Neuronal stem cell (in vitro differentiated cells): ENCODE measurements around the gene USP24.

ENCODE experiments used
- DNase-seq: peaks from one replicate; pipeline ENCODE4 v3.0.0-alpha.2; 2013; ENCODE audit warnings: low spot score
- H2AFZ ChIP-seq: one replicate; pipeline ENCODE4 v1.6.1; 2013; ENCODE audit warnings: mild to moderate bottlenecking, low read length, inconsistent platforms
- H2AK5ac ChIP-seq: 2 replicates; pipeline ENCODE4 v1.6.1; 2013; ENCODE audit warnings: low read depth, mild to moderate bottlenecking, inconsistent platforms, low read length, moderate library complexity, mixed read lengths
- H2BK120ac ChIP-seq: 2 replicates; pipeline ENCODE4 v1.6.1; 2013; ENCODE audit warnings: low read depth, mild to moderate bottlenecking, inconsistent platforms, low read length, moderate library complexity, mixed read lengths
- H2BK12ac ChIP-seq: one replicate; pipeline ENCODE4 v1.6.1; 2013; ENCODE audit warnings: low read length, inconsistent platforms
- H2BK15ac ChIP-seq: 2 replicates; pipeline ENCODE4 v1.6.1; 2013; ENCODE audit warnings: mild to moderate bottlenecking, low read length, inconsistent platforms, mixed read lengths
- H2BK5ac ChIP-seq: one replicate; pipeline ENCODE4 v1.6.1; 2013; ENCODE audit warnings: inconsistent platforms, mild to moderate bottlenecking, low read length, moderate library complexity
- H3K14ac ChIP-seq: one replicate; pipeline ENCODE4 v1.6.1; 2013; ENCODE audit warnings: low read length, inconsistent platforms
- H3K18ac ChIP-seq: 2 replicates; pipeline ENCODE4 v1.6.1; 2013; ENCODE audit warnings: low read length, inconsistent platforms
- H3K23ac ChIP-seq: 2 replicates; pipeline ENCODE4 v1.6.1; 2013; ENCODE audit warnings: low read depth, mild to moderate bottlenecking, mixed read lengths, low read length, inconsistent platforms; ENCODE audit not compliant: poor library complexity
- H3K27ac ChIP-seq: replicated peaks from 3 replicates; pipeline ENCODE4 v1.5.1; 2013; ENCODE audit warnings: low read length, inconsistent platforms
- H3K27me3 ChIP-seq, 3 experiments: 2 replicates each; pipeline ENCODE4 v1.6.1; 2013; ENCODE audit warnings: low read length in 3 of 3, mild to moderate bottlenecking in 2 of 3, inconsistent platforms in 1 of 3, low read depth in 1 of 3, mixed read lengths in 1 of 3, moderate library complexity in 1 of 3; ENCODE audit not compliant: control insufficient read depth in 3 of 3, insufficient read depth in 3 of 3
- H3K36me3 ChIP-seq, 2 donors: replicated peaks in 1 of 2; 2 replicates each; pipeline ENCODE4 v1.6.1; 2013; ENCODE audit warnings: low read length in 2 of 2; ENCODE audit not compliant: control insufficient read depth in 2 of 2, insufficient read depth in 2 of 2
- H3K4ac ChIP-seq: 2 replicates; pipeline ENCODE4 v1.6.1; 2013; ENCODE audit warnings: inconsistent platforms, mild to moderate bottlenecking, low read length, moderate library complexity
- H3K4me1 ChIP-seq, 2 donors: 1 replicate in 1 of 2; 2 replicates in 1 of 2; pipeline ENCODE4 v1.6.1; 2013; ENCODE audit warnings: low read length in 2 of 2, low read depth in 1 of 2; ENCODE audit not compliant: control insufficient read depth in 2 of 2, insufficient read depth in 1 of 2
- H3K4me2 ChIP-seq: one replicate; pipeline ENCODE4 v1.6.1; 2013; ENCODE audit warnings: mild to moderate bottlenecking, low read length, inconsistent platforms; ENCODE audit not compliant: insufficient read depth, poor library complexity, severe bottlenecking
- H3K4me3 ChIP-seq, 2 donors: 2 replicates each; pipeline ENCODE4 v1.5.1; 2013; ENCODE audit warnings: low read length in 2 of 2, mild to moderate bottlenecking in 2 of 2, inconsistent platforms in 1 of 2, moderate library complexity in 1 of 2
- H3K79me1 ChIP-seq: one replicate; pipeline ENCODE4 v1.6.1; 2013; ENCODE audit warnings: low read depth, mild to moderate bottlenecking, inconsistent platforms, low read length, moderate library complexity
- H3K9ac ChIP-seq: one replicate; pipeline ENCODE4 v1.6.1; 2013; ENCODE audit warnings: mild to moderate bottlenecking, low read depth, low read length, inconsistent platforms; ENCODE audit not compliant: poor library complexity
- H3K9me3 ChIP-seq, 2 donors: replicated peaks in 1 of 2; 2 replicates each; pipeline versions ENCODE3 to v1.6.1; 2013; ENCODE audit warnings: low read length in 2 of 2, mild to moderate bottlenecking in 2 of 2, inconsistent platforms in 1 of 2, low read depth in 1 of 2, mixed read lengths in 1 of 2, moderate library complexity in 1 of 2; ENCODE audit not compliant: control insufficient read depth in 2 of 2, insufficient read depth in 1 of 2
- H4K8ac ChIP-seq: one replicate; pipeline ENCODE4 v1.6.1; 2013; ENCODE audit warnings: low read depth, mild to moderate bottlenecking, inconsistent platforms, low read length, moderate library complexity
- H4K91ac ChIP-seq: one replicate; pipeline ENCODE4 v1.6.1; 2013; ENCODE audit warnings: low read length, low read depth, mild to moderate bottlenecking, inconsistent platforms; ENCODE audit not compliant: poor library complexity
- WGBS, 2 donors: extraction: QIAGEN DNeasy Blood & Tissue Kit; methylation state at CpG; one replicate each; pipeline ENCODE4 v1.1.7; 2013; ENCODE audit warnings: missing lambda C conversion rate in 2 of 2, mixed read lengths in 1 of 2; ENCODE audit not compliant: insufficient read length in 2 of 2, insufficient replicate concordance in 1 of 2; ENCODE audit errors: extremely low coverage in 2 of 2; 5-methylcytosine and 5-hydroxymethylcytosine counted together

USP24 gene

GRCh38 chr1:55057270-55057955 lies 157.8 kb downstream of the USP24 start:
- no CpG with 5 or more reads among the region's 15 CpGs for WGBS, 2 donors
- peak overlapping the region; percentile 46 for H3K23ac ChIP-seq

GRCh38 chr1:55056632-55056992 lies 158.6 kb downstream of the USP24 start:
- no peaks in the 10 kb centered on the region for H3K9me3 ChIP-seq
- no peaks in the 10 kb centered on the region for H3K4me1 ChIP-seq
- H4K8ac ChIP-seq, result no peak overlapping the region
- H3K14ac ChIP-seq, result no peak overlapping the region
- H3K4me3 ChIP-seq, result no peak overlapping the region
- H2BK5ac ChIP-seq, result no peak overlapping the region
- peaks cover 0 to 10% of the 10 kb centered on the region in 2 donors for H3K36me3 ChIP-seq
- no peak overlapping the region for H2BK120ac ChIP-seq
- no peak overlapping the region for H4K91ac ChIP-seq
- no peak overlapping the region for H3K27ac ChIP-seq
- H3K4ac ChIP-seq, result no peak overlapping the region
- no peak for DNase-seq
- H3K27me3 ChIP-seq, result no peaks in the 10 kb centered on the region
- H3K79me1 ChIP-seq, result no peaks in the 10 kb centered on the region
- H3K23ac ChIP-seq, result peak overlapping the region; percentile 57
- H2BK12ac ChIP-seq, result no peak overlapping the region
- peak overlapping the region; percentile 51 for H3K18ac ChIP-seq
- no peak overlapping the region for H2BK15ac ChIP-seq
- peak overlapping the region; percentile 12 for H3K9ac ChIP-seq
- no peak overlapping the region for H2AK5ac ChIP-seq
- WGBS, 2 donors, result no CpG with 5 or more reads among the region's 20 CpGs
- no peak overlapping the region for H2AFZ ChIP-seq
- no peak overlapping the region for H3K4me2 ChIP-seq

More at GRCh38 chr1:55057270-55057955, 157.8 kb downstream of the USP24 start:
- Histone ChIP-seq H2BK5ac (no peak overlapping the region), H3K14ac (no peak overlapping the region), H2BK12ac (no peak overlapping the region), H4K91ac (no peak overlapping the region), H3K27ac (no peak overlapping the region), H3K36me3 (peaks cover 0 to 7% of the 10 kb centered on the region in 2 donors), H3K4me1 (no peaks in the 10 kb centered on the region), H3K18ac (no peak overlapping the region), H2AFZ (no peak overlapping the region), H3K4me2 (no peak overlapping the region), H3K4me3 (no peak overlapping the region), H3K4ac (no peak overlapping the region), H4K8ac (no peak overlapping the region), H3K79me1 (no peaks in the 10 kb centered on the region), H2BK120ac (no peak overlapping the region), H3K27me3 (no peaks in the 10 kb centered on the region), H3K9me3 (no peaks in the 10 kb centered on the region), H2BK15ac (no peak overlapping the region), H3K9ac (no peak overlapping the region), H2AK5ac (no peak overlapping the region)
- DNase-seq, result no peak

- Histone ChIP-seq H3K14ac (no peak overlapping the region), H3K79me1 (no peaks in the 10 kb centered on the region), H3K36me3 (peaks cover 0 to 10% of the 10 kb centered on the region in 2 donors), H3K18ac (peak overlapping the region; percentile 51), H4K8ac (no peak overlapping the region), H2BK15ac (no peak overlapping the region), H2BK12ac (no peak overlapping the region), H2AK5ac (no peak overlapping the region), H3K9me3 (no peaks in the 10 kb centered on the region), H3K4me2 (no peak overlapping the region), H3K9ac (no peak overlapping the region), H3K4me3 (no peak overlapping the region), H2BK5ac (no peak overlapping the region), H3K27ac (no peak overlapping the region), H3K23ac (peak overlapping the region; percentile 57), H3K27me3 (peaks cover 0 to 4% (median 0%) of the 10 kb centered on the region in 3 experiments), H3K4me1 (no peaks in the 10 kb centered on the region), H4K91ac (no peak overlapping the region), H2BK120ac (no peak overlapping the region), H2AFZ (no peak overlapping the region), H3K4ac (no peak overlapping the region)
- WGBS, 2 donors, result no CpG with 5 or more reads among the region's 42 CpGs
- DNase-seq, result no peak
These were observed 159.1 kb downstream of the USP24 start for GRCh38 chr1:55055951-55056631.

GRCh38 chr1:55055084-55055882 lies 159.9 kb downstream of the USP24 start:
- no peak for DNase-seq
- Histone ChIP-seq H2BK120ac (no peak overlapping the region), H4K8ac (no peak overlapping the region), H3K18ac (no peak overlapping the region), H3K23ac (no peak overlapping the region), H3K4ac (no peak overlapping the region), H4K91ac (no peak overlapping the region), H3K4me1 (no peaks in the 10 kb centered on the region), H2AFZ (no peak overlapping the region), H3K27ac (no peak overlapping the region), H2AK5ac (no peak overlapping the region), H3K79me1 (no peaks in the 10 kb centered on the region), H3K14ac (no peak overlapping the region), H2BK15ac (no peak overlapping the region), H2BK12ac (no peak overlapping the region), H3K9ac (no peak overlapping the region), H2BK5ac (no peak overlapping the region), H3K27me3 (peaks cover 0 to 11% (median 0%) of the 10 kb centered on the region in 3 experiments), H3K4me2 (no peak overlapping the region), H3K4me3 (no peak overlapping the region), H3K9me3 (no peaks in the 10 kb centered on the region), H3K36me3 (peaks cover 0 to 10% of the 10 kb centered on the region in 2 donors)
- no CpG with 5 or more reads among the region's 12 CpGs for WGBS, 2 donors
